ENCODE data around the gene RHO. TPM values are rescaled to one million over a fixed set of nuclear protein-coding genes. Genes with fewer than 3 reads are reported as not detected.

RHO gene
- total and polyA plus RNA-seq, 7 experiments from 2014 or later = not detected

GRCh38 chr3:129518038-129518561, 10.3 kb upstream of the RHO start:
- Histone ChIP-seq H3K27me3 (ENCODE audit: control insufficient read depth in 2 of 2, insufficient read depth in 2 of 2, low read length in 2 of 2) (no peaks in the 10 kb centered on the region), H3K36me3 (ENCODE audit: control insufficient read depth in 2 of 3, insufficient read depth in 3 of 3, low read length in 3 of 3) (peaks cover 0 to 5% (median 0%) of the 10 kb centered on the region in 3 experiments), H3K9me3 (ENCODE audit: control insufficient read depth in 2 of 3, low read length in 3 of 3) (no peaks in the 10 kb centered on the region), H3K4me1 (ENCODE audit: control insufficient read depth in 2 of 2, insufficient read depth in 2 of 2, low read length in 2 of 2) (no peaks in the 10 kb centered on the region), H3K27ac (ENCODE audit: low read depth, low read length) (no peak overlapping the region), H3K4me3 (ENCODE audit: low read length) (no peak overlapping the region)
- ATAC-seq (no peak), DNase-seq (no peak)
- no peak overlapping the region for H3K4me3 Mint-ChIP-seq
- H3K36me3 Mint-ChIP-seq = peaks cover 0 to 21% (median 3%) of the 10 kb centered on the region in 5 donors
- intact Hi-C loops (cut with micrococcal nuclease) = no loop called here
- H3K27ac Mint-ChIP-seq = no peak overlapping the region
- peaks cover 0 to 2% (median 0%) of the 10 kb centered on the region in 11 donors for H3K9me3 Mint-ChIP-seq
- POLR2A ChIA-PET = no interaction called here
- H3K27me3 Mint-ChIP-seq = no peaks in the 10 kb centered on the region
- H3K4me1 Mint-ChIP-seq = no peaks in the 10 kb centered on the region
- CTCF ChIA-PET = no interaction called here

- no peak overlapping the region for H3K4me3 ChIP-seq (ENCODE audit: low read length)
- Mint-ChIP-seq H3K4me3 (no peak overlapping the region), H3K4me1 (peaks cover 0 to 2% (median 0%) of the 10 kb centered on the region in 7 donors), H3K27me3 (no peaks in the 10 kb centered on the region), H3K9me3 (peaks cover 0 to 4% (median 0%) of the 10 kb centered on the region in 11 donors), H3K36me3 (peaks cover 0 to 21% (median 3%) of the 10 kb centered on the region in 5 donors), H3K27ac (no peak overlapping the region)
- H3K9me3 ChIP-seq (ENCODE audit: control insufficient read depth in 2 of 3, low read length in 3 of 3) = no peaks in the 10 kb centered on the region
- H3K4me1 ChIP-seq (ENCODE audit: control insufficient read depth in 2 of 2, insufficient read depth in 2 of 2, low read length in 2 of 2) = no peaks in the 10 kb centered on the region
- ATAC-seq = no peak
- ChIA-PET POLR2A (interaction anchor here (0.5 kb wide), 1 partner anchor 81 kb away, joined by 3 read pairs; no protein-coding TSS in a partner anchor), CTCF (no interaction called here)
- no peaks in the 10 kb centered on the region for H3K27me3 ChIP-seq (ENCODE audit: control insufficient read depth in 2 of 2, insufficient read depth in 2 of 2, low read length in 2 of 2)
- H3K36me3 ChIP-seq (ENCODE audit: control insufficient read depth in 2 of 3, insufficient read depth in 3 of 3, low read length in 3 of 3) = peaks cover 0 to 5% (median 0%) of the 10 kb centered on the region in 3 experiments
- no peak overlapping the region for H3K27ac ChIP-seq (ENCODE audit: low read depth, low read length)
- DNase-seq = no peak
- intact Hi-C loops (cut with micrococcal nuclease) = no loop called here
These were observed 9.9 kb upstream of the RHO start for GRCh38 chr3:129518581-129518980.

GRCh38 chr3:129519449-129519848, 9.0 kb upstream of the RHO start:
- no peak overlapping the region for H3K27ac ChIP-seq (ENCODE audit: low read depth, low read length)
- no peaks in the 10 kb centered on the region for H3K4me1 ChIP-seq (ENCODE audit: control insufficient read depth in 2 of 2, insufficient read depth in 2 of 2, low read length in 2 of 2)
- Mint-ChIP-seq H3K4me1 (peaks cover 0 to 2% (median 0%) of the 10 kb centered on the region in 7 donors), H3K36me3 (peaks cover 0 to 21% (median 3%) of the 10 kb centered on the region in 5 donors), H3K27ac (no peak overlapping the region), H3K27me3 (no peaks in the 10 kb centered on the region), H3K9me3 (peaks cover 0 to 4% (median 0%) of the 10 kb centered on the region in 11 donors), H3K4me3 (no peak overlapping the region)
- no peak overlapping the region for H3K4me3 ChIP-seq (ENCODE audit: low read length)
- intact Hi-C loops (cut with micrococcal nuclease) = no loop called here
- H3K27me3 ChIP-seq (ENCODE audit: control insufficient read depth in 2 of 2, insufficient read depth in 2 of 2, low read length in 2 of 2) = no peaks in the 10 kb centered on the region
- DNase-seq = no peak
- no peaks in the 10 kb centered on the region for H3K9me3 ChIP-seq (ENCODE audit: control insufficient read depth in 2 of 3, low read length in 3 of 3)
- peaks cover 0 to 5% (median 0%) of the 10 kb centered on the region in 3 experiments for H3K36me3 ChIP-seq (ENCODE audit: control insufficient read depth in 2 of 3, insufficient read depth in 3 of 3, low read length in 3 of 3)
- ChIA-PET POLR2A (no interaction called here), CTCF (no interaction called here)
- no peak for ATAC-seq

GRCh38 chr3:129519896-129520715, 8.3 kb upstream of the RHO start:
- H3K27ac ChIP-seq (ENCODE audit: low read depth, low read length) = no peak overlapping the region
- POLR2A ChIA-PET = no interaction called here
- ATAC-seq (no peak), DNase-seq (no peak)
- peaks cover 0 to 2% (median 0%) of the 10 kb centered on the region in 7 donors for H3K4me1 Mint-ChIP-seq
- CTCF ChIA-PET = no interaction called here
- no peaks in the 10 kb centered on the region for H3K9me3 ChIP-seq (ENCODE audit: control insufficient read depth in 2 of 3, low read length in 3 of 3)
- peaks cover 0 to 21% (median 3%) of the 10 kb centered on the region in 5 donors for H3K36me3 Mint-ChIP-seq
- H3K27ac Mint-ChIP-seq = peak overlapping the region in 1 of 9 donors; percentile 56
- intact Hi-C loops (cut with micrococcal nuclease) = no loop called here
- H3K27me3 Mint-ChIP-seq = no peaks in the 10 kb centered on the region
- peaks cover 0 to 5% (median 0%) of the 10 kb centered on the region in 3 experiments for H3K36me3 ChIP-seq (ENCODE audit: control insufficient read depth in 2 of 3, insufficient read depth in 3 of 3, low read length in 3 of 3)
- no peak overlapping the region for H3K4me3 Mint-ChIP-seq
- no peaks in the 10 kb centered on the region for H3K27me3 ChIP-seq (ENCODE audit: control insufficient read depth in 2 of 2, insufficient read depth in 2 of 2, low read length in 2 of 2)
- no peak overlapping the region for H3K4me3 ChIP-seq (ENCODE audit: low read length)
- no peaks in the 10 kb centered on the region for H3K4me1 ChIP-seq (ENCODE audit: control insufficient read depth in 2 of 2, insufficient read depth in 2 of 2, low read length in 2 of 2)
- peaks cover 0 to 4% (median 0%) of the 10 kb centered on the region in 11 donors for H3K9me3 Mint-ChIP-seq

- Mint-ChIP-seq H3K27me3 (no peaks in the 10 kb centered on the region), H3K4me1 (peaks cover 0 to 2% (median 0%) of the 10 kb centered on the region in 7 donors), H3K4me3 (no peak overlapping the region), H3K36me3 (peaks cover 0 to 18% (median 3%) of the 10 kb centered on the region in 5 donors), H3K9me3 (peaks cover 0 to 4% (median 0%) of the 10 kb centered on the region in 11 donors), H3K27ac (no peak overlapping the region)
- ChIA-PET CTCF (no interaction called here), POLR2A (no interaction called here)
- Histone ChIP-seq H3K9me3 (ENCODE audit: control insufficient read depth in 2 of 3, low read length in 3 of 3) (no peaks in the 10 kb centered on the region), H3K36me3 (ENCODE audit: control insufficient read depth in 2 of 3, insufficient read depth in 3 of 3, low read length in 3 of 3) (peaks cover 0 to 4% (median 0%) of the 10 kb centered on the region in 3 experiments), H3K4me1 (ENCODE audit: control insufficient read depth in 2 of 2, insufficient read depth in 2 of 2, low read length in 2 of 2) (no peaks in the 10 kb centered on the region), H3K27me3 (ENCODE audit: control insufficient read depth in 2 of 2, insufficient read depth in 2 of 2, low read length in 2 of 2) (no peaks in the 10 kb centered on the region), H3K27ac (ENCODE audit: low read depth, low read length) (no peak overlapping the region), H3K4me3 (ENCODE audit: low read length) (no peak overlapping the region)
- ATAC-seq = no peak
- DNase-seq = no peak
- intact Hi-C loops (cut with micrococcal nuclease) = no loop called here
These were observed 7.5 kb upstream of the RHO start for GRCh38 chr3:129520960-129521359.

GRCh38 chr3:129521611-129522010, 6.8 kb upstream of the RHO start:
- Histone ChIP-seq H3K4me3 (ENCODE audit: low read length) (no peak overlapping the region), H3K36me3 (ENCODE audit: control insufficient read depth in 2 of 3, insufficient read depth in 3 of 3, low read length in 3 of 3) (no peaks in the 10 kb centered on the region), H3K27ac (ENCODE audit: low read depth, low read length) (no peak overlapping the region), H3K9me3 (ENCODE audit: control insufficient read depth in 2 of 3, low read length in 3 of 3) (no peaks in the 10 kb centered on the region), H3K4me1 (ENCODE audit: control insufficient read depth in 2 of 2, insufficient read depth in 2 of 2, low read length in 2 of 2) (no peaks in the 10 kb centered on the region), H3K27me3 (ENCODE audit: control insufficient read depth in 2 of 2, insufficient read depth in 2 of 2, low read length in 2 of 2) (no peaks in the 10 kb centered on the region)
- intact Hi-C loops (cut with micrococcal nuclease) = no loop called here
- H3K4me1 Mint-ChIP-seq = peaks cover 0 to 2% (median 0%) of the 10 kb centered on the region in 7 donors
- DNase-seq = no peak
- no peaks in the 10 kb centered on the region for H3K27me3 Mint-ChIP-seq
- ChIA-PET POLR2A (no interaction called here), CTCF (no interaction called here)
- no peak overlapping the region for H3K4me3 Mint-ChIP-seq
- peaks cover 0 to 12% (median 3%) of the 10 kb centered on the region in 5 donors for H3K36me3 Mint-ChIP-seq
- H3K27ac Mint-ChIP-seq = peak overlapping the region in 1 of 9 donors; percentile 46
- no peak for ATAC-seq
- H3K9me3 Mint-ChIP-seq = peaks cover 0 to 4% (median 0%) of the 10 kb centered on the region in 11 donors
